GM19035 (cell line): Measurements from ENCODE around the gene KCTD4.
A peak's percentile ranks its signal among the peaks of the same experiment; 100 is the strongest.
"Not testable (repeated sequence)": the region's sequence is repeated elsewhere in the genome, so short reads cannot be mapped to it uniquely, and the experiment has no call there.

Experiments
- ATAC-seq: cut with Tn5 transposase; IDR thresholded peaks from one replicate; pipeline ENCODE4 v1.9.1; 2021; ENCODE audit not compliant: unreplicated experiment

The KCTD4 gene

GRCh38 chr13:45216193-45216592 is 15.3 kb upstream of the KCTD4 start:
- no peak for ATAC-seq

GRCh38 chr13:45215392-45216077 is 14.7 kb upstream of the KCTD4 start:
- ATAC-seq, result no peak

- no peak for ATAC-seq
Measured at GRCh38 chr13:45209229-45209628, 8.4 kb upstream of the KCTD4 start.

- no peak for ATAC-seq
Measured at GRCh38 chr13:45208132-45208531, 7.3 kb upstream of the KCTD4 start.

GRCh38 chr13:45207319-45207718 is 6.5 kb upstream of the KCTD4 start:
- ATAC-seq, result no peak

- ATAC-seq, result peak; percentile 57
Measured at GRCh38 chr13:45206340-45206739, 5.5 kb upstream of the KCTD4 start.

- ATAC-seq, result no peak
Measured at GRCh38 chr13:45205124-45205523, 4.3 kb upstream of the KCTD4 start.

- ATAC-seq, result no peak
Measured at GRCh38 chr13:45199711-45200110, 1.1 kb downstream of the KCTD4 start.

GRCh38 chr13:45198924-45199323 is 1.9 kb downstream of the KCTD4 start:
- ATAC-seq, result no peak

- no peak for ATAC-seq
Measured at GRCh38 chr13:45198041-45198440, 2.8 kb downstream of the KCTD4 start.

GRCh38 chr13:45196622-45197021 is 4.2 kb downstream of the KCTD4 start:
- no peak for ATAC-seq

- ATAC-seq, result no peak
Measured at GRCh38 chr13:45196096-45196495, 4.7 kb downstream of the KCTD4 start.

- ATAC-seq, result no peak
Measured at GRCh38 chr13:45195421-45195820, 5.4 kb downstream of the KCTD4 start.

GRCh38 chr13:45194081-45194939 is 6.5 kb downstream of the KCTD4 start:
- ATAC-seq, result no peak

GRCh38 chr13:45191874-45192273 is 9.0 kb downstream of the KCTD4 start:
- ATAC-seq, result no peak

GRCh38 chr13:45189511-45189910 is 11.3 kb downstream of the KCTD4 start:
- ATAC-seq, result not testable (repeated sequence)

- ATAC-seq, result not testable (repeated sequence)
Measured at GRCh38 chr13:45189077-45189476, 11.8 kb downstream of the KCTD4 start.

GRCh38 chr13:45185286-45185685 is 15.6 kb downstream of the KCTD4 start:
- no peak for ATAC-seq

- no peak for ATAC-seq
Measured at GRCh38 chr13:45184693-45185092, 16.2 kb downstream of the KCTD4 start.

- no peak for ATAC-seq
Measured at GRCh38 chr13:45180713-45181601, 19.9 kb downstream of the KCTD4 start.

- ATAC-seq, result no peak
Measured at GRCh38 chr13:45180303-45180702, 20.5 kb downstream of the KCTD4 start.
